ENCODE data around the gene FKBP1A.

GRCh38 chr20:1345030-1345755, 47.7 kb downstream of the FKBP1A start:
- TF ChIP-seq CTCF (IDR thresholded peaks at IDR 0.05) = no peak
- TF ChIP-seq POLR2AphosphoS5 (IDR thresholded peaks at IDR 0.05; ENCODE audit: insufficient read depth in 1 of 2, low read depth in 1 of 2) = no peak
